ENCODE data around the gene PEX5. TPM values are rescaled to one million over a fixed set of nuclear protein-coding genes. Genes with fewer than 3 reads are reported as not detected.
"Not testable (repeated sequence)": the region's sequence is repeated elsewhere in the genome, so short reads cannot be mapped to it uniquely, and the experiment has no call there.

Gene PEX5
- total RNA-seq, 3 donors from 2014 or later: 41.7 to 79.7 (median 62.6) TPM

DNA sequence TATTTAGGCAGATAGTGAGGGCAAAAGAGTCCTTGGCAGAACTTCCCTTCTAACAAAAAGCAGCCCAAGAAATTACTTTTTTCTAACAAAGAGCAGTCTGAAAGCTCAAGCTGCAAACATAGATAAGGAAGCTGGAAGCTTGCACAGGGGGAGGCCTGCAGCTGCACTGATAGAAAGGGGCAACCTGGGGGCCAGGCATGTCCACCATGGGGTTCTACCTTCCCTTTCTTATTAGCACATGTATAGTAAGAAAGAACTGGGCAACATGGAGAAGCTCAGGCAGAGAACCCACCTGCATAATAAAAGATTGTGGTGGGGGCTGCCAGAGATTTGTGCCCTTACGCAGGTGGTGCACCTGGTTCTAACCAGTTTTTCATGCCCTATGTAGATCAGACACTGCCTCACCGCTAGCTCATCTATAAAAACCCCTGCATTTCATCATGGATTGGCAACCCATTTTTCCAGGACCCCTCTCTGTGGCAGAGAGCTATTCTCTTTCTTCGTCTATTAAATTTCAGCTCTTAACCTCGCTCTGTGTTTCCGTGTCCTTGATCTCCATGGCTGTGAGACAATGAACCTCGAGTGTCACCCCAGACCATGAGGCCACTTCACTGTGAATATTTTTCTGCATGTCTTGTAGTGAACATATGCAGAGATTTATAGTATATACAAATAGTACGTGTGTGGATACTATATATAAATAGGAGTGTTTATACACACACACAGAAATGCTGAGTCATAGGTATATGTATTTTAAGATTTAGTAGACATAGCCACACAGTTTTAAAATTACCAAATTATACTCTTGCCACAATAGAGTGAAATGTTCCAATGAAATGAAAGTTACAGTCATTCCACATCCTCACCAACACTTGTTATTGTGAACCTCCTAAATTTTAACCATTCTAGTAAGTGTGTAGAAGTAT is 53.0 kb downstream of the PEX5 start:
- TF ChIP-seq POLR2A (IDR thresholded peaks at IDR 0.05) (no peak), POLR2AphosphoS5 (IDR thresholded peaks at IDR 0.05) (no peak)
- TF ChIP-seq, protein P1, sequence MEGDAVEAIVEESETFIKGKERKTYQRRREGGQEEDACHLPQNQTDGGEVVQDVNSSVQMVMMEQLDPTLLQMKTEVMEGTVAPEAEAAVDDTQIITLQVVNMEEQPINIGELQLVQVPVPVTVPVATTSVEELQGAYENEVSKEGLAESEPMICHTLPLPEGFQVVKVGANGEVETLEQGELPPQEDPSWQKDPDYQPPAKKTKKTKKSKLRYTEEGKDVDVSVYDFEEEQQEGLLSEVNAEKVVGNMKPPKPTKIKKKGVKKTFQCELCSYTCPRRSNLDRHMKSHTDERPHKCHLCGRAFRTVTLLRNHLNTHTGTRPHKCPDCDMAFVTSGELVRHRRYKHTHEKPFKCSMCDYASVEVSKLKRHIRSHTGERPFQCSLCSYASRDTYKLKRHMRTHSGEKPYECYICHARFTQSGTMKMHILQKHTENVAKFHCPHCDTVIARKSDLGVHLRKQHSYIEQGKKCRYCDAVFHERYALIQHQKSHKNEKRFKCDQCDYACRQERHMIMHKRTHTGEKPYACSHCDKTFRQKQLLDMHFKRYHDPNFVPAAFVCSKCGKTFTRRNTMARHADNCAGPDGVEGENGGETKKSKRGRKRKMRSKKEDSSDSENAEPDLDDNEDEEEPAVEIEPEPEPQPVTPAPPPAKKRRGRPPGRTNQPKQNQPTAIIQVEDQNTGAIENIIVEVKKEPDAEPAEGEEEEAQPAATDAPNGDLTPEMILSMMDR (IDR thresholded peaks at IDR 0.05): no peak
- Histone ChIP-seq H3K36me3 (no peaks in the 10 kb centered on the region), H3K27ac (no peak overlapping the region), H3K9me3 (peaks cover 0 to 15% of the 10 kb centered on the region in 2 donors), H3K4me1 (no peaks in the 10 kb centered on the region), H3K4me3 (no peak overlapping the region), H3K27me3 (no peaks in the 10 kb centered on the region)
- DNase-seq (ENCODE audit: low spot score in 2 of 2): no peak
- intact Hi-C loops (cut with DNase I; ENCODE audit: low total_unique reads): no loop called here

DNA sequence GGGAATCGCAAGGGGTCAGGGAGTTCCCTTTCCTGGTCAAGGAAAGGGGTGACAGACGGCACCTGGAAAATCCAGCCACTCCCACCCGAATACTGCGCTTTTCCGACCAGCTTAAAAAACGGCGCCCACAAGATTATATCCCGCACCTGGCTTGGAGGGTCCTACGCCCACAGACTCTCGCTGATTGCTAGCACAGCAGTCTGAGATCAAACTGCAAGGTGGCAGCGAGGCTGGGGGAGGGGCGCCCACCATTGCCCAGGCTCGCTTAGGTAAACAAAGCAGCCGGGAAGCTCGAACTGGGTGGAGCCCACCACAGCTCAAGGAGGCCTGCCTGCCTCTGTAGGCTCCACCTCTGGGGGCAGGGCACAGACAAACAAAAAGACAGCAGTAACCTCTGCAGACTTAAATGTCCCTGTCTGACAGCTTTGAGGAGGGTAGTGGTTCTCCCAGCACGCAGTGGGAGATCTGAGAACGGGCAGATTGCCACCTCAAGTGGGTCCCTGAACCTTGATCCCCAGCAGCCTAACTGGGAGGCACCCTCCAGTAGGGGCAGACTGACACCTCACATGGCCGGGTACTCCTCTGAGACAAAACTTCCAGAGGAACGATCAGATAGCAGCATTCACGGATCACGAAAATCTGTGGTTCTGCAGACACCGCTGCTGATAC is 62.0 kb downstream of the PEX5 start:
- H3K4me1 ChIP-seq; H3K4me3 ChIP-seq; H3K27me3 ChIP-seq; intact Hi-C loops (cut with DNase I; ENCODE audit: low total_unique reads); DNase-seq (ENCODE audit: low spot score in 2 of 2); H3K27ac ChIP-seq; H3K36me3 ChIP-seq: not testable (repeated sequence)
- H3K9me3 ChIP-seq: peaks cover 0 to 15% of the 10 kb centered on the region in 2 donors

DNA sequence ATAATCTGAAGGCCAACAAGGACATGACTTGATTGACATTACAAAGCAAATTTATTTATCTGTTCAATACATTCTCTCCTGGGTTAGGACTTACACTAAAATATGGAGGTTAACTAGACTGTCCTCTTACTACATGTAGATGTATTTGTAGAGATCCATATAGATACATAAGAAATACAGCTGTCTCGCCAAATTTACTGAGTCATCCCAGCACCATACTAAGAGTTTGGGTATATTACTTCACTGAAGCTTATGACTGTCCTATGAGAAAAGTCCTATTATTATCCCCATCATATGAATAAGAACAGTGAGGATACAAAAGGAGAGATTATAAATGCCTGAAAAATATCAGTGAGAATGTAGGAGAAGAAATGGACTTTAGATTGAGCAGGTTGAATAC is 69.6 kb downstream of the PEX5 start:
- Histone ChIP-seq H3K27ac (no peak overlapping the region), H3K9me3 (no peaks in the 10 kb centered on the region), H3K4me3 (no peak overlapping the region), H3K27me3 (no peaks in the 10 kb centered on the region), H3K4me1 (no peaks in the 10 kb centered on the region), H3K36me3 (no peaks in the 10 kb centered on the region)
- TF ChIP-seq POLR2A (IDR thresholded peaks at IDR 0.05) (no peak), POLR2AphosphoS5 (IDR thresholded peaks at IDR 0.05) (no peak)
- TF ChIP-seq, protein P1 (IDR thresholded peaks at IDR 0.05): no peak
- intact Hi-C loops (cut with DNase I; ENCODE audit: low total_unique reads): no loop called here
- DNase-seq (ENCODE audit: low spot score in 2 of 2): no peak

Other genes with a start within 250 kb of the PEX5 start
- not detected for gene RNU7-1, start 245.9 kb upstream of the PEX5 start, total RNA-seq
- 100 to 1,000 TPM; 515 to 824 (median 547) TPM for gene C12orf57, start 245.7 kb upstream of the PEX5 start, total RNA-seq
- gene PTPN6, start 238.3 kb upstream of the PEX5 start, total RNA-seq: 10 to 100 TPM; 14.7 to 28.0 (median 20.3) TPM
- gene PHB2, start 219.0 kb upstream of the PEX5 start, total RNA-seq: 100 to 1,000 TPM; 194 to 237 (median 221) TPM
- gene EMG1, start 218.8 kb upstream of the PEX5 start, total RNA-seq: 10 to 100 TPM; 29.6 to 52.0 (median 49.5) TPM
- 10 to 100 TPM; 28.3 to 67.5 (median 63.7) TPM for gene LPCAT3, start 171.2 kb upstream of the PEX5 start, total RNA-seq
- gene C1S, start 129.0 kb upstream of the PEX5 start, total RNA-seq: 100 to 1,000 TPM; 307 to 959 (median 622) TPM
- 100 to 1,000 TPM; 302 to 773 (median 582) TPM for gene C1R, start 97.2 kb upstream of the PEX5 start, total RNA-seq
- 100 to 1,000 TPM in 2 of 3 donors, 10 to 100 TPM in 1; 80.6 to 138 (median 124) TPM for gene C1RL, start 80.5 kb upstream of the PEX5 start, total RNA-seq
- gene RBP5, start 60.8 kb upstream of the PEX5 start, total RNA-seq: 1 to 10 TPM; 1.1 to 3.3 (median 2.9) TPM
- 10 to 100 TPM; 23.9 to 58.7 (median 40.3) TPM for gene CLSTN3, start 59.3 kb upstream of the PEX5 start, total RNA-seq
- gene ACSM4, start 114.4 kb downstream of the PEX5 start, total RNA-seq: not detected

Measured in breast epithelium (tissue), 4 donors.